Activated T-helper 2 cell treated with anti-CD3 and anti-CD28 coated beads, Interferon-gamma antibody, Interleukin-2, Interleukin-4, amounts not matched to agents 10 μg/mL and 5 μg/mL and 100 μg/mL, durations not matched to agents 14 hours and 24 hours and 36 hours (primary cell): ENCODE measurements around the gene CASP2. TPM values are rescaled to one million over a fixed set of nuclear protein-coding genes. Genes with fewer than 3 reads are reported as not detected.

Experiments
- DNase-seq: peaks from one replicate; pipeline ENCODE4 v3.0.0; 2021; ENCODE audit warnings: low spot score
- H3K27ac Mint-ChIP-seq: one replicate; pipeline ENCODE4 v1.8.0; 2021; ENCODE audit warnings: mixed read lengths
- H3K27me3 Mint-ChIP-seq: one replicate; pipeline ENCODE4 v1.8.0; 2021; ENCODE audit warnings: low read depth, mixed read lengths
- H3K36me3 Mint-ChIP-seq: one replicate; pipeline ENCODE4 v1.8.0; 2021; ENCODE audit warnings: low read depth, mixed read lengths
- H3K4me1 Mint-ChIP-seq: one replicate; pipeline ENCODE4 v1.8.0; 2021; ENCODE audit warnings: low read depth, mixed read lengths
- H3K4me3 Mint-ChIP-seq: one replicate; pipeline ENCODE4 v1.8.0; 2021; ENCODE audit warnings: low read depth, mild to moderate bottlenecking, moderate library complexity, mixed read lengths
- H3K9me3 Mint-ChIP-seq: one replicate; pipeline ENCODE4 v1.8.0; 2021; ENCODE audit warnings: mixed read lengths
- intact Hi-C: fragments of 100-400 bp; cut with micrococcal nuclease; formaldehyde crosslinking; loops from one replicate; pipeline ENCODE4 v1.15.1; 2023
- total RNA-seq: library from RNA; stranded (reverse); gene quantifications from 2 replicates; pipeline ENCODE4 v1.2.3, GENCODE V29; 2022

CASP2 gene
- total RNA-seq, 1 donor from 2014 or later: 122 TPM

DNA sequence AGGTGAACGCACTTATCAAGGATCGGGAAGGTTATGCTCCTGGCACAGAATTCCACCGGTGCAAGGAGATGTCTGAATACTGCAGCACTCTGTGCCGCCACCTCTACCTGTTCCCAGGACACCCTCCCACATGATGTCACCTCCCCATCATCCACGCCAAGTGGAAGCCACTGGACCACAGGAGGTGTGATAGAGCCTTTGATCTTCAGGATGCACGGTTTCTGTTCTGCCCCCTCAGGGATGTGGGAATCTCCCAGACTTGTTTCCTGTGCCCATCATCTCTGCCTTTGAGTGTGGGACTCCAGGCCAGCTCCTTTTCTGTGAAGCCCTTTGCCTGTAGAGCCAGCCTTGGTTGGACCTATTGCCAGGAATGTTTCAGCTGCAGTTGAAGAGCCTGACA lies 16.8 kb downstream of the CASP2 start:
- Mint-ChIP-seq H3K9me3 (peaks cover 10% of the 10 kb centered on the region), H3K27ac (no peak overlapping the region), H3K4me3 (no peak overlapping the region), H3K27me3 (no peaks in the 10 kb centered on the region), H3K4me1 (peaks cover 53% of the 10 kb centered on the region), H3K36me3 (peaks cover 95% of the 10 kb centered on the region)
- DNase-seq: no peak
- intact Hi-C loops: loop anchor here (1.0 to 5.0 kb wide), 2 partner anchors 65 to 77 kb away; partner anchors contain the start of gene ZYX

- peaks cover 52% of the 10 kb centered on the region for H3K4me1 Mint-ChIP-seq
Observed at GRCh38 chr7:143305423-143306070, 17.4 kb downstream of the CASP2 start.

GRCh38 chr7:143308632-143309031 lies 20.5 kb downstream of the CASP2 start:
- peaks cover 87% of the 10 kb centered on the region for H3K36me3 Mint-ChIP-seq
- H3K27ac Mint-ChIP-seq: peak overlapping the region; percentile 13
- H3K27me3 Mint-ChIP-seq: no peaks in the 10 kb centered on the region
- intact Hi-C loops: loop anchor here (2.0 to 5.0 kb wide), 2 partner anchors 20 to 74 kb away; partner anchors contain the start of genes CASP2 and ZYX
- peaks cover 53% of the 10 kb centered on the region for H3K4me1 Mint-ChIP-seq
- DNase-seq: no peak
- peaks cover 11% of the 10 kb centered on the region for H3K9me3 Mint-ChIP-seq
- no peak overlapping the region for H3K4me3 Mint-ChIP-seq

More at GRCh38 chr7:143305423-143306070, 17.4 kb downstream of the CASP2 start:
- Mint-ChIP-seq H3K9me3 (peaks cover 10% of the 10 kb centered on the region), H3K27ac (peak overlapping the region; percentile 48), H3K4me3 (no peak overlapping the region), H3K27me3 (no peaks in the 10 kb centered on the region), H3K36me3 (peaks cover 95% of the 10 kb centered on the region)
- intact Hi-C loops: loop anchor here (1.0 to 5.0 kb wide), 2 partner anchors 65 to 77 kb away; partner anchors contain the start of gene ZYX
- peak; percentile 36 for DNase-seq

- peaks cover 41% of the 10 kb centered on the region for H3K36me3 Mint-ChIP-seq
- H3K4me1 Mint-ChIP-seq: peaks cover 40% of the 10 kb centered on the region
- peaks cover 8% of the 10 kb centered on the region for H3K9me3 Mint-ChIP-seq
- intact Hi-C loops: no loop called here
- no peak overlapping the region for H3K4me3 Mint-ChIP-seq
- H3K27me3 Mint-ChIP-seq: no peaks in the 10 kb centered on the region
- DNase-seq: no peak
- no peak overlapping the region for H3K27ac Mint-ChIP-seq
Observed at GRCh38 chr7:143314127-143314526, 26.0 kb downstream of the CASP2 start.

DNA sequence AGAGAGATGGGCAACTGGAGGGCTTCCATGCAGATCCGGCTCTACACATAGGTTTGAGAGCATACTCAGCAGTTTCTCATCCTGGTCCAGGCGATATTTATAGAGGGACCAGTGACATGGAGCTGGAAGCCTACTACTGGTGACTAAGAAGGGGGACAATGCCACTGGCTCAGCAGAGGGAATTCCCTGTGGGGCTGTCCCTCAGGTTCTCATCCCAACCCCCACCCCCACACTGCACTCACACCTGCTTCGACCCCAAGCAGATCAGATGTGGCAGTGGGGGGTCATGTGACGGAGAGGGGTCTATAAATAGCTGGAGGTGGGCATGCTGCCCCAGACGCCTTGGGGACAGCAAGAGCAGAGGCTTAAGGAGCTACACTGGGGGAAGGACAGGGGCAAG lies 27.6 kb downstream of the CASP2 start, which contains the start of gene CLCN1:
TSS of gene CLCN1 (plus strand) at position 336 of the 400 bp plus-strand sequence. CDS start 102 bp downstream, outside the sequence.
- Mint-ChIP-seq H3K9me3 (peaks cover 3% of the 10 kb centered on the region), H3K36me3 (peaks cover 24% of the 10 kb centered on the region), H3K27me3 (no peaks in the 10 kb centered on the region), H3K4me3 (no peak within 1 kb of the TSS), H3K4me1 (peaks cover 32% of the 10 kb centered on the region), H3K27ac (no peak within 1 kb of the TSS)
- intact Hi-C loops: no loop called here
- DNase-seq: no peak

- Mint-ChIP-seq H3K36me3 (peaks cover 20% of the 10 kb centered on the region), H3K9me3 (peaks cover 3% of the 10 kb centered on the region), H3K27me3 (no peaks in the 10 kb centered on the region), H3K27ac (no peak overlapping the region), H3K4me3 (no peak overlapping the region), H3K4me1 (peaks cover 27% of the 10 kb centered on the region)
- intact Hi-C loops: no loop called here
- no peak for DNase-seq
Observed at GRCh38 chr7:143316492-143316891, 28.3 kb downstream of the CASP2 start.

DNA sequence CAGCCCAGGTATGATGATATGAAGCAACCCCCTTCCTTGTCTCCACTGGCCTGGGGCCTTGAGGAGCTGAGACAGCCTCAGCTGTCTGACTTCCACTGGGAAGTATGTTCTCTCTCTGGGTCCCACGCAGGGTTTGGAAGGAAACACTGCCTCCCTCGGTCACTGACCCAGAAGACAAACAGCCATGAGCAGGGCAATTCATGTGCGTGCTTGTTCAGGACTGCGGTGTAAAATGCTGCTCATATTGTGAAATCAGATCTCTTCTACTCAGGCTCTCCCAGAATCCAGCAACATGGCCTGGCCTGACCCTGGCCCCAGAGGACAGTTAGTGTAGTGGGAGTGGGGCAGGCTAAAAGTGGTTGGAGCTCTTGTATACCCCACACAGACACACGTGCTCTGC lies 30.5 kb downstream of the CASP2 start:
- intact Hi-C loops: no loop called here
- peaks cover 2% of the 10 kb centered on the region for H3K9me3 Mint-ChIP-seq

GRCh38 chr7:143320620-143321019 lies 32.5 kb downstream of the CASP2 start:
- H3K4me1 Mint-ChIP-seq: peaks cover 22% of the 10 kb centered on the region
- DNase-seq: no peak
- no peaks in the 10 kb centered on the region for H3K9me3 Mint-ChIP-seq
- no peaks in the 10 kb centered on the region for H3K27me3 Mint-ChIP-seq
- no peak overlapping the region for H3K27ac Mint-ChIP-seq
- H3K36me3 Mint-ChIP-seq: no peaks in the 10 kb centered on the region
- H3K4me3 Mint-ChIP-seq: no peak overlapping the region
- intact Hi-C loops: no loop called here

More for the DNA sequence above, 30.5 kb downstream of the CASP2 start:
- Mint-ChIP-seq H3K36me3 (peaks cover 6% of the 10 kb centered on the region), H3K4me3 (no peak overlapping the region), H3K4me1 (peaks cover 18% of the 10 kb centered on the region), H3K27me3 (no peaks in the 10 kb centered on the region), H3K27ac (no peak overlapping the region)
- no peak for DNase-seq

- Mint-ChIP-seq H3K4me1 (peaks cover 19% of the 10 kb centered on the region), H3K4me3 (no peak overlapping the region), H3K9me3 (no peaks in the 10 kb centered on the region), H3K27me3 (no peaks in the 10 kb centered on the region), H3K36me3 (no peaks in the 10 kb centered on the region), H3K27ac (no peak overlapping the region)
- intact Hi-C loops: no loop called here
- no peak for DNase-seq
Observed at GRCh38 chr7:143321242-143321641, 33.1 kb downstream of the CASP2 start.

- Mint-ChIP-seq H3K36me3 (no peaks in the 10 kb centered on the region), H3K27me3 (no peaks in the 10 kb centered on the region), H3K27ac (no peak overlapping the region), H3K4me3 (no peak overlapping the region), H3K9me3 (no peaks in the 10 kb centered on the region), H3K4me1 (peaks cover 16% of the 10 kb centered on the region)
- intact Hi-C loops: no loop called here
- no peak for DNase-seq
Observed at GRCh38 chr7:143321734-143322133, 33.6 kb downstream of the CASP2 start.

DNA sequence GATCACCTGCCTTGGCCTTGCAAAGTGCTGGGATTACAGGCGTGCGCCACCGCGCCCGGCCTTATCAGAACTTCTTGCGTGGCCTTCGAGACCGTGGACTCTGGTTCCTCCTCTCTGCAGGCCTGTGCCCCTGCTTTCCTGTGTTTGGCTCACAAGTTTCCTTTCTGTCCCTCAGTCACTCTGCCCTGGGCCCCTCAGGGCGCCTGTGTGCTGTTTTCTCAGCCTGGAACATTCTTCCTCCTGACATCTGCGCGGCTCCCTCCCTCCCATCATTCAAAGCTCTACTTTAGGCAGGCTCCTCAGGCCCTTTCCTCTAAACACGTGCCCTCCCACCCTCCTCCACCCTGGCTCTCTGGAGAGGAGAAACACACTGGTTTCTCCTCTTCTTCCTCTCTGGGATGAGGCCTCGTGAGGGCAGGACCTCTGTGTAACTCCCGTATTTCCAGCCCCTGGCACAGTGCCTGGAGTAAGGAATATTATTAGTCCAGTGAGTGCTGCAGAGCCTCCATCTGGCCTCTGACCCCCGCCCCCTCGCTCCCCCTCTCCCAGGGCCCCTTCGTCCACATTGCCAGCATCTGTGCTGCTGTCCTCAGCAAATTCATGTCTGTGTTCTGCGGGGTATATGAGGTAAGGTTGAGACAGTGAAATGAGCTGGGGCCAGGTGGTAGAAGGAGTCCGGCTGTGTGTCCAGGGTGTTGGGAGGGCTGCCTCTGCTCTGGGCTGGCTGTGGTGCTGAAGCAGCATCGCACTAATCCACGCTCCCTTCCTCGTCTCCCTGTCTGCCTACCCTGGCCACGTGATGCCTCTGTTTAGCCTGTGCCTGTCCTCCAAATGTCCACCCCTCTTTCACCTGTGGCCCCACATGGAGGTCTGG lies 34.8 kb downstream of the CASP2 start:
- H3K9me3 Mint-ChIP-seq: no peaks in the 10 kb centered on the region
- no peak overlapping the region for H3K4me3 Mint-ChIP-seq
- H3K27me3 Mint-ChIP-seq: peaks cover under 1% of the 10 kb centered on the region
- no peak overlapping the region for H3K27ac Mint-ChIP-seq
- DNase-seq: no peak
- peaks cover 14% of the 10 kb centered on the region for H3K4me1 Mint-ChIP-seq
- H3K36me3 Mint-ChIP-seq: no peaks in the 10 kb centered on the region
- intact Hi-C loops: no loop called here

- no peak overlapping the region for H3K27ac Mint-ChIP-seq
- intact Hi-C loops: no loop called here
Observed at GRCh38 chr7:143323653-143324052, 35.5 kb downstream of the CASP2 start.

DNA sequence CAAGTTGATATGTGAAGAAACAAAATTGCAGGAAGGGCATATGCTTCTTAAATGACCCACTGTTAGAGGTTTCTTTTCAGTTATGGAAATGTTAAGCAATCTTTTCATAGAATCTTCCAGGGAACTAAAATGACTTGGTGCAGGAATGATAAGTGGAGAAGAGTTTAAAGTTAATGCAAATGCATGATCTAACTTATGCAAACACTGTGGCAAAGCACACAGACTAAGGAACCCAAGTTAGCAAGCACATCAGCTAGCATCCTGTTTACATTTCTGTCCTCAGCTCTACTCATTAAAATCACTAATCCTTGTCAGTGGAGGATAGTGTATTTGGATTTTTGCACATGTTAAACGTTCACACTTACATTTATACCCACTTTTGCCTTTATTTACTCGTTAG lies 37.1 kb downstream of the CASP2 start:
- no peak overlapping the region for H3K4me3 Mint-ChIP-seq
- peaks cover 14% of the 10 kb centered on the region for H3K4me1 Mint-ChIP-seq
- no peaks in the 10 kb centered on the region for H3K9me3 Mint-ChIP-seq
- H3K27ac Mint-ChIP-seq: no peak overlapping the region
- peaks cover 4% of the 10 kb centered on the region for H3K27me3 Mint-ChIP-seq
- intact Hi-C loops: no loop called here
- no peaks in the 10 kb centered on the region for H3K36me3 Mint-ChIP-seq
- DNase-seq: no peak

More at GRCh38 chr7:143323653-143324052, 35.5 kb downstream of the CASP2 start:
- Mint-ChIP-seq H3K27me3 (peaks cover 2% of the 10 kb centered on the region), H3K36me3 (no peaks in the 10 kb centered on the region), H3K4me3 (no peak overlapping the region), H3K4me1 (peaks cover 14% of the 10 kb centered on the region), H3K9me3 (no peaks in the 10 kb centered on the region)
- DNase-seq: no peak
